Measurements from ENCODE around the gene OPALIN.
A peak's percentile ranks its signal among the peaks of the same experiment; 100 is the strongest.

Gene OPALIN

GRCh38 chr10:96376483-96376882 lies 17.7 kb upstream of the OPALIN start:
- Histone ChIP-seq H3K4me3 (ENCODE audit: low read depth, low read length, poor library complexity, severe bottlenecking) (no peak overlapping the region), H3K4me1 (ENCODE audit: insufficient read depth, low read length, severe bottlenecking) (peaks cover 5% of the 10 kb centered on the region), H3K4me2 (ENCODE audit: low read length) (no peak overlapping the region), H4K20me1 (ENCODE audit: insufficient read depth, low read length) (no peaks in the 10 kb centered on the region), H2AFZ (ENCODE audit: low read length) (no peak overlapping the region), H3K27me3 (ENCODE audit: insufficient read depth, low read length) (no peaks in the 10 kb centered on the region), H3K79me2 (ENCODE audit: insufficient read depth, low read length) (no peaks in the 10 kb centered on the region), H3K36me3 (ENCODE audit: insufficient read depth, low read length) (no peaks in the 10 kb centered on the region), H3K27ac (ENCODE audit: low read depth, low read length, poor library complexity, severe bottlenecking) (no peak overlapping the region), H3K9me3 (ENCODE audit: low read length) (no peaks in the 10 kb centered on the region), H3K9me2 (ENCODE audit: low read depth, low read length) (no peaks in the 10 kb centered on the region), H3F3A (ENCODE audit: insufficient read depth, low read length) (no peaks in the 10 kb centered on the region), H3K9ac (ENCODE audit: low read length) (no peak overlapping the region)
- TF ChIP-seq EZH2 (IDR thresholded peaks at IDR 0.05; ENCODE audit: borderline replicate concordance, low read length) (no peak), CTCF (IDR thresholded peaks at IDR 0.05; ENCODE audit: low read length) (no peak)

DNA sequence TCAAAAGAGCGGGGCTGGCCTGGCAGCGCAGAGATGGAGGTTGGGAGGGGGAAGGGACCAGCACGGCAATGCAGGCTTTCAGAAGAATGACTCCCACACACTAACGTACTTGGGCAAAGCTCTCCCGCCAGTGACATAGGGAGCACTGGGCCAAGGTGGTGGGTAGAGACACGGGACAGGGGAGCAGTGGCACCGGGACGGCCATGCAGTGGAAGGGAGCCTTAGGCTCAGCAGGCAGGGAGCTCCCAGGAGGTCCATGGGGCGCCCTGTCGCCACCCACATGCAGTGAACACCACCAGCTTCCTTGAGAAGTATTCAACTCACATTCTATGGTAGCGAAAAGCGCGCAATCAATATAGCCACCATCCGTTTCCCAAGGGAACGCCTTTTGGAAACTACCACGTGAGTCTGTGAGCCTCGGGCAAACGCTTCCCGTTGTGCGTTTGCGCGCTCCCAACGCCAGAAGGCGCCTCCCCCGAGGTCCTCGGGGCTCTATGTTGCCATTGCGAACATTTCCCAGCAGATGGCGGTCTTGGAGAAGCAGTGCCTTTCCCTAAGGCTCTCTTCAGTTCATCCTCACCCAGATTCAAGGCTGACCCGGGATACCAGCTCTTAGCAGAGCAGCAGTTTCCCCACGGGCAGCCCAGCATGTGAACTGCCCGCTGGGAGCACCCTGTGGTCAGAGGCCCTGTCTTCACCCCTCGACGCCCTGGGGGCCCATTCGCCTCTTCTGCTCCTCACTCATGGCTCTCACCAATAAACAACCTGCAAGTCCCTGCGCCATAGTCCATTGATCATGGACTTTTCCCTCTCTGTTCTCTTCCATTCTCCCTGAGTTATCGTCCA lies 16.4 kb upstream of the OPALIN start:
- peak overlapping the region; percentile 52; the same call in 1 of the 2 replicates for H3K9ac ChIP-seq (ENCODE audit: low read length)
- no peaks in the 10 kb centered on the region for H4K20me1 ChIP-seq (ENCODE audit: insufficient read depth, low read length)
- H3K4me2 ChIP-seq (ENCODE audit: low read length): peak overlapping the region; percentile 80
- no peaks in the 10 kb centered on the region for H3K9me3 ChIP-seq (ENCODE audit: low read length)
- TF ChIP-seq CTCF (IDR thresholded peaks at IDR 0.05; ENCODE audit: low read length) (peak; percentile 78), EZH2 (IDR thresholded peaks at IDR 0.05; ENCODE audit: borderline replicate concordance, low read length) (no peak)
- H3K27me3 ChIP-seq (ENCODE audit: insufficient read depth, low read length): no peaks in the 10 kb centered on the region
- H3K4me1 ChIP-seq (ENCODE audit: insufficient read depth, low read length, severe bottlenecking): peaks cover 5% of the 10 kb centered on the region
- no peaks in the 10 kb centered on the region for H3K79me2 ChIP-seq (ENCODE audit: insufficient read depth, low read length)
- no peaks in the 10 kb centered on the region for H3F3A ChIP-seq (ENCODE audit: insufficient read depth, low read length)
- H3K27ac ChIP-seq (ENCODE audit: low read depth, low read length, poor library complexity, severe bottlenecking): no peak overlapping the region
- H3K4me3 ChIP-seq (ENCODE audit: low read depth, low read length, poor library complexity, severe bottlenecking): peak overlapping the region; percentile 57
- H3K36me3 ChIP-seq (ENCODE audit: insufficient read depth, low read length): no peaks in the 10 kb centered on the region
- no peaks in the 10 kb centered on the region for H3K9me2 ChIP-seq (ENCODE audit: low read depth, low read length)
- no peak overlapping the region for H2AFZ ChIP-seq (ENCODE audit: low read length)

GRCh38 chr10:96374639-96374984 lies 15.8 kb upstream of the OPALIN start:
- no peak overlapping the region for H3K27ac ChIP-seq (ENCODE audit: low read depth, low read length, poor library complexity, severe bottlenecking)
- H3K4me1 ChIP-seq (ENCODE audit: insufficient read depth, low read length, severe bottlenecking): peaks cover 5% of the 10 kb centered on the region
- H3K9ac ChIP-seq (ENCODE audit: low read length): no peak overlapping the region; the same call in 1 of the 2 replicates
- H2AFZ ChIP-seq (ENCODE audit: low read length): no peak overlapping the region
- H3K9me2 ChIP-seq (ENCODE audit: low read depth, low read length): no peaks in the 10 kb centered on the region
- H3K4me3 ChIP-seq (ENCODE audit: low read depth, low read length, poor library complexity, severe bottlenecking): peak overlapping the region; percentile 57
- no peak for TF ChIP-seq CTCF (IDR thresholded peaks at IDR 0.05; ENCODE audit: low read length)
- TF ChIP-seq EZH2 (IDR thresholded peaks at IDR 0.05; ENCODE audit: borderline replicate concordance, low read length): no peak
- H3K27me3 ChIP-seq (ENCODE audit: insufficient read depth, low read length): no peaks in the 10 kb centered on the region
- peak overlapping the region; percentile 80 for H3K4me2 ChIP-seq (ENCODE audit: low read length)
- H3K36me3 ChIP-seq (ENCODE audit: insufficient read depth, low read length): no peaks in the 10 kb centered on the region
- no peaks in the 10 kb centered on the region for H4K20me1 ChIP-seq (ENCODE audit: insufficient read depth, low read length)
- no peaks in the 10 kb centered on the region for H3K79me2 ChIP-seq (ENCODE audit: insufficient read depth, low read length)
- no peaks in the 10 kb centered on the region for H3K9me3 ChIP-seq (ENCODE audit: low read length)
- no peaks in the 10 kb centered on the region for H3F3A ChIP-seq (ENCODE audit: insufficient read depth, low read length)
